Measurements from ENCODE around the gene ACBD6. TPM values are rescaled to one million over a fixed set of nuclear protein-coding genes. Genes with fewer than 3 reads are reported as not detected.

The ACBD6 gene
- total and polyA plus RNA-seq, 2 of the 4 experiments (the other 2 are of a cell fraction) = 52.5 to 59.1 TPM

GRCh38 chr1:180421614-180422013, 80.8 kb downstream of the ACBD6 start:
- dilution Hi-C loops (cut with HindIII; ENCODE audit: low sequenced_read_pairs, unreplicated experiment) = no loop called here

More at GRCh38 chr1:180421614-180422013, 80.8 kb downstream of the ACBD6 start:
- Histone ChIP-seq H2AFZ (replicated peaks; ENCODE audit: low read length, poor library complexity) (no peak overlapping the region), H4K8ac (ENCODE audit: low read depth in 2 of 2, low read length in 2 of 2) (no peak overlapping the region), H3K9me3 (ENCODE audit: control insufficient read depth, insufficient read depth, low read length) (no peaks in the 10 kb centered on the region), H3K4me1 (ENCODE audit: control insufficient read depth, insufficient read depth, low read length) (no peaks in the 10 kb centered on the region), H2AK9ac (replicated peaks; ENCODE audit: low read depth, low read length, poor library complexity) (no peak overlapping the region), H4K20me1 (ENCODE audit: insufficient read depth, low read length) (peaks cover 13% of the 10 kb centered on the region; the same call in 1 of the 2 replicates), H4K5ac (ENCODE audit: low read depth, low read length) (no peak overlapping the region), H3K9ac (ENCODE audit: low read depth, low read length) (no peak overlapping the region), H4K91ac (ENCODE audit: insufficient read depth, low read depth, low read length) (no peak overlapping the region), H3K23ac (ENCODE audit: low read depth, low read length) (no peak overlapping the region), H3K4me2 (ENCODE audit: low read depth, low read length) (no peak overlapping the region), H3K79me1 (ENCODE audit: low read depth in 1 of 2, low read length in 2 of 2) (peaks cover 11 to 14% of the 10 kb centered on the region in 2 experiments), H2BK20ac (ENCODE audit: low read depth, low read length) (no peak overlapping the region), H3K56ac (ENCODE audit: extremely low read depth, insufficient read depth, low read length) (no peak overlapping the region), H2BK120ac (ENCODE audit: low read depth, low read length) (no peak overlapping the region), H3K9me1 (ENCODE audit: insufficient read depth, low read length) (0 out of 2 replicates have a peak, but pooled peaks cover 8% of the 10 kb centered on the region), H2BK15ac (ENCODE audit: low read depth, low read length) (no peak overlapping the region), H3K4me3 (ENCODE audit: insufficient read depth, low read depth, low read length) (no peak overlapping the region), H3K36me3 (ENCODE audit: control insufficient read depth, insufficient read depth, low read length) (peaks cover 5% of the 10 kb centered on the region), H2AK5ac (ENCODE audit: low read depth, low read length) (no peak overlapping the region), H3K27me3 (ENCODE audit: control insufficient read depth, insufficient read depth, low read length) (no peaks in the 10 kb centered on the region), H3K27ac (ENCODE audit: insufficient read depth, low read length) (no peak overlapping the region), H3K18ac (ENCODE audit: low read depth, low read length) (no peak overlapping the region), H2BK5ac (ENCODE audit: low read depth, low read length, poor library complexity, severe bottlenecking) (no peak overlapping the region), H3K4ac (ENCODE audit: low read depth, low read length) (no peak overlapping the region), H3K14ac (replicated peaks; ENCODE audit: low read depth, low read length) (no peak overlapping the region)
- BruUV-seq (replicated peaks) = no TSS peak
- intact Hi-C loops (cut with micrococcal nuclease) = no loop called here
- DNase-seq (no peak), ATAC-seq (ENCODE audit: low read depth) (no peak)
- TF ChIP-seq CEBPB (IDR thresholded peaks at IDR 0.05; ENCODE audit: low read depth, low read length) = no peak
- no peak for TF ChIP-seq RAD21 (IDR thresholded peaks at IDR 0.05; ENCODE audit: low read length)
- no peak for TF ChIP-seq CHD1 (IDR thresholded peaks at IDR 0.05; ENCODE audit: low read depth, low read length)
- no peak for TF ChIP-seq POLR2A (IDR thresholded peaks at IDR 0.05; ENCODE audit: low read depth, low read length)
- no peak for TF ChIP-seq MAZ (IDR thresholded peaks at IDR 0.05; ENCODE audit: borderline replicate concordance, low read depth, low read length)
- no peak for TF ChIP-seq USF2 (IDR thresholded peaks at IDR 0.05; ENCODE audit: low read depth, low read length)
- no peak for TF ChIP-seq CTCF (conservative IDR thresholded peaks at IDR 0.05; ENCODE audit: low read depth, low read length)
- TF ChIP-seq BHLHE40 (IDR thresholded peaks at IDR 0.05; ENCODE audit: low read depth, low read length) = no peak
- TF ChIP-seq SMC3 (IDR thresholded peaks at IDR 0.05; ENCODE audit: low read depth, low read length) = no peak
- no peak for TF ChIP-seq NFE2L2 (IDR thresholded peaks at IDR 0.05; ENCODE audit: low read depth, low read length)
- WGBS, 2 experiments (ENCODE audit: extremely low coverage in 2 of 2, insufficient read length in 1 of 2) = no CpG with 5 or more reads among the region's 1 CpG
- CTCF ChIA-PET = interaction anchor here (0.6 kb wide), 1 partner anchor 49 kb away, joined by 4 read pairs; no protein-coding TSS in a partner anchor
- in situ Hi-C loops (cut with MboI; ENCODE audit: low sequenced_read_pairs) = loop anchor here (25.0 kb wide), 1 partner anchor 559 kb away; no protein-coding TSS in a partner anchor
- POLR2A ChIA-PET (ENCODE audit: unreplicated experiment) = no interaction called here
